Measurements from ENCODE around the gene ADORA2B.
A peak's percentile ranks its signal among the peaks of the same experiment; 100 is the strongest.

The ADORA2B gene

DNA sequence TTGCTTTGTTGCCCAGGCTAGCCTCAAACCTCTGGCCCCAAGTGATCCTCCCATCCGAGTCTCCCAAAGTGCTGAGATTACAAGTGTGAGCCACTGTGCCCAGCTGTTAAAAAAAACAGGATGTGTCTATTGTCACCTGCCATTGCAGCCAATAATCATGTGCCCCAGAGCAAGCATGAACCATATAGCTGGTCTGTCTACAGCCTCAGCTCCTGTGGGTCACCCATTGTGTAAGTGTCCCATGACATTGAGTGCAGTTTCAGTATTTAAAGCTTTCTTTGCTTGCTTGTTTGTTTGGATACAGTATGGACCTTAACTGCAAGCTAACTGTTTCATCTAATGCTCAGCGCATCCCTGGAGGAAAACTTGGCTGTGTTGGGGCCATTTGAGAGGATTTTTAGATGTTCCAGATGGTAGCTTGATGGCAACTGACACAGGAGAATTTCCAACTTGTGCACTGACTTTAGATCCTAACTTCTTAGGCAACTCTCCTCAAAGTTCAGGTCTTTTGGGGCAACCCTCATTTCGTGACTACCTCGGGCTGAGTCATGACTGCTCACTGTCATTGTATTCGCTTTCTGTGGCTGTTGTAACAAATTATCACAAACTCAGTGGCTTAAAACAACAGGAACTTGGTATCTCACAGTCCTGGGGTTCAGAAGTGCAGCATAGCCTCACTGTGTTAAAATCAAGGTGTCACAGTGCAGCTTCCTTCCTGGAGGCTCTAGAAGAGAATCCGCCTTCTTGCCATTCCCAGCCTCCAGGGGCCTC, 30.3 kb upstream of the ADORA2B start:
- Histone ChIP-seq H3K4me1 (ENCODE audit: control insufficient read depth, insufficient read depth, low read length) (peaks cover 5% of the 10 kb centered on the region), H3K36me3 (ENCODE audit: control insufficient read depth, insufficient read depth, low read length) (no peaks in the 10 kb centered on the region), H3K4me3 (ENCODE audit: low read length) (no peak overlapping the region), H3K27ac (ENCODE audit: low read depth, low read length) (no peak overlapping the region), H3K9ac (ENCODE audit: low read length) (no peak overlapping the region), H3K27me3 (ENCODE audit: control insufficient read depth, insufficient read depth, low read length) (peaks cover 2% of the 10 kb centered on the region)

GRCh38 chr17:15915961-15916360, 29.0 kb upstream of the ADORA2B start:
- peaks cover 2% of the 10 kb centered on the region for H3K27me3 ChIP-seq (ENCODE audit: control insufficient read depth, insufficient read depth, low read length)
- H3K36me3 ChIP-seq (ENCODE audit: control insufficient read depth, insufficient read depth, low read length): no peaks in the 10 kb centered on the region

DNA sequence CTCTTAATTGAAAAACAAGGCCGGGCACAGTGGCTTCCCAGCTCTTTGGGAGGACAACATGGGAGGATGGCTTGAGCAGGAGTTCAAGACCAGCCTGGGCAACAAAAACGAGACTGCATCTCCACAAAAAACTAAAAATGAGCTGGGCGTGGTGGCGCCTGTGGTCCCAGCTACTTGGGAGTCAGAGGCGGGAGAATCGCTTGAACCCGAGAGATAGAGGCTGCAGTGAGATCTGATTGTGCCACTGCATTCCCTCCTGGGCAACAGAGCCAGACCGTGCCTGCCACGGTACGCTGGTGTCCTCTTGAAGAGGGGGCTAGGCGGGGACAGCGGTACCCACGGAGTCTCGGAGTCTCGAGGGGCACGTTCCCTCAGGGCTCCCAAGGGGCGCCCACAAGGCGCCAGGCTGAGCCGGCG, 27.9 kb upstream of the ADORA2B start:
- H3K4me3 ChIP-seq (ENCODE audit: low read length): no peak overlapping the region
- peaks cover 2% of the 10 kb centered on the region for H3K27me3 ChIP-seq (ENCODE audit: control insufficient read depth, insufficient read depth, low read length)
- H3K9ac ChIP-seq (ENCODE audit: low read length): no peak overlapping the region
- peaks cover 5% of the 10 kb centered on the region for H3K4me1 ChIP-seq (ENCODE audit: control insufficient read depth, insufficient read depth, low read length)
- no peaks in the 10 kb centered on the region for H3K36me3 ChIP-seq (ENCODE audit: control insufficient read depth, insufficient read depth, low read length)
- no peak overlapping the region for H3K27ac ChIP-seq (ENCODE audit: low read depth, low read length)

More at GRCh38 chr17:15915961-15916360, 29.0 kb upstream of the ADORA2B start:
- Histone ChIP-seq H3K4me1 (ENCODE audit: control insufficient read depth, insufficient read depth, low read length) (peaks cover 5% of the 10 kb centered on the region), H3K9ac (ENCODE audit: low read length) (no peak overlapping the region), H3K4me3 (ENCODE audit: low read length) (no peak overlapping the region), H3K27ac (ENCODE audit: low read depth, low read length) (no peak overlapping the region)

DNA sequence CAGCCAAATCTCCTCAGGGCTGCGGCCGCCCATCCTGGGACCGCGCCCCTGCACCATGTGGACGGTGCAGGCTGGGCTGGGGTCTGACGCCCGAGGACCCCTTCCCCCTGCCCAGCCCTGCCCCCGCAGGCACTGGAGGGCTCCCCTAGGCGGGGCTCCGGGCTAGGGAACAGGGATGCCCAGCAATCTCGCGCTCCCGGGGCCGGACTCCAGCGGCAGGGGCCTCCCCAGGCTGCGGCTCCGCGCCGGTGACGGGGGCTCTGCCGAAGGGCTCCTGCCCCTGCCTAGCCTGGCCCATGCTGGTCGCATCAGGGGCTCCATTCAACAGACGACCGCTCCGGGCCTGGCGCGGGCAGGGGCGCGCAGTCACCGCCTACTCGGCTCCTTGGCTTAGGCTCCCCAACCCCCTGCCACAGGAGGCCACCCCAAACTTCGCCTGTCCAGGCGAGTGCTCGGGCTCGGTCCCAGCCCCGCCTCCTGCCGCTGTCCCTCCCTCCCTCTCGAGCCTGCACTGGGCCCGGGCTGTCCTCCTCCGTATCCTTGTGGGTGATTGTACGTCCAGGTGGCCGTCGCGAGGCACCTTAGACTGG, 27.4 kb upstream of the ADORA2B start:
- peaks cover 2% of the 10 kb centered on the region for H3K27me3 ChIP-seq (ENCODE audit: control insufficient read depth, insufficient read depth, low read length)
- no peaks in the 10 kb centered on the region for H3K36me3 ChIP-seq (ENCODE audit: control insufficient read depth, insufficient read depth, low read length)
- H3K27ac ChIP-seq (ENCODE audit: low read depth, low read length): no peak overlapping the region
- H3K4me1 ChIP-seq (ENCODE audit: control insufficient read depth, insufficient read depth, low read length): peaks cover 5% of the 10 kb centered on the region
- H3K9ac ChIP-seq (ENCODE audit: low read length): no peak overlapping the region
- H3K4me3 ChIP-seq (ENCODE audit: low read length): peak overlapping the region; percentile 9

DNA sequence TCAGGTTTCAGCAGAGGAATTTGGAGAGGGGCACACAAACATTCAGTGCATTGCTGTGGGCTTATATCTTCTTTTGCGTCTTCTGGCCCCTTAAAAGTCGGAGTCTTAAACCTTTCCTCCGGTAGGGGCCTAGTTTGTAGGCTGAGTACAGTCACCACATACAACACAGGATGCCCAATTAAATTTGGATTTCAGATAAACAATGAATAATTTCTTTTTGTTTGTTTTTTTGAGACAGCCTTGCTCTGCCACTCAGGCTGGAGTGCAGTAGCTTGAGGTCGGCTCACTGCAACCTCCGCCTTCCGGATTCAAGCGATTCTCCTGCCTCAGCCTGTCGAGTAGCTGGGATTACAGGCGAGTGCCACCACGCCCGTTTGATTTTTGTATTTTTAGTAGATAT, 26.7 kb upstream of the ADORA2B start:
- Histone ChIP-seq H3K4me1 (ENCODE audit: control insufficient read depth, insufficient read depth, low read length) (peaks cover 5% of the 10 kb centered on the region), H3K27ac (ENCODE audit: low read depth, low read length) (no peak overlapping the region), H3K4me3 (ENCODE audit: low read length) (no peak overlapping the region), H3K9ac (ENCODE audit: low read length) (no peak overlapping the region), H3K36me3 (ENCODE audit: control insufficient read depth, insufficient read depth, low read length) (no peaks in the 10 kb centered on the region), H3K27me3 (ENCODE audit: control insufficient read depth, insufficient read depth, low read length) (peaks cover 2% of the 10 kb centered on the region)

- Histone ChIP-seq H3K4me1 (ENCODE audit: control insufficient read depth, insufficient read depth, low read length) (peaks cover 5% of the 10 kb centered on the region), H3K27ac (ENCODE audit: low read depth, low read length) (no peak overlapping the region), H3K36me3 (ENCODE audit: control insufficient read depth, insufficient read depth, low read length) (no peaks in the 10 kb centered on the region), H3K27me3 (ENCODE audit: control insufficient read depth, insufficient read depth, low read length) (peaks cover 2% of the 10 kb centered on the region), H3K4me3 (ENCODE audit: low read length) (no peak overlapping the region), H3K9ac (ENCODE audit: low read length) (no peak overlapping the region)
These were observed 26.2 kb upstream of the ADORA2B start for GRCh38 chr17:15918661-15919259.

DNA sequence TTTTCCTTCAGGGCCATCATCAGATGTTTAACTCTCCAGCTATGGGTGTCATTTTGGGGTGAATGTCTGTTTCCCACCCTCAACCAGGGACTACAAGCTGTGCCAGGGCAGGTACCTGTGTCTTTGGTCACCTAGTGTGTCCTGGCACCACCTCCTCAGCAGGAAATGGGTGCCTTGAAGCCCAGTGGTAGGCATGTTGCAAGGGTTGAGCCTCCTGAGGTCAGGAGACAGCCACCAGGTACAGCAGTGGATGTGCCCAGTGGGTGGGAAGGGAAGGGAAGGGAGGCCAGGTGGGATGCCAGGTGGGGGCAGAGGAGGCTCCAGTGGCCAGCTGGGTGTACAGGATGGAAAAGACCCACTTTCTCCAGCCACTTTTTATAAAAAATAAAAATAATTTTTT, 25.5 kb upstream of the ADORA2B start:
- Histone ChIP-seq H3K9ac (ENCODE audit: low read length) (no peak overlapping the region), H3K27me3 (ENCODE audit: control insufficient read depth, insufficient read depth, low read length) (peaks cover 2% of the 10 kb centered on the region), H3K4me1 (ENCODE audit: control insufficient read depth, insufficient read depth, low read length) (peaks cover 5% of the 10 kb centered on the region), H3K36me3 (ENCODE audit: control insufficient read depth, insufficient read depth, low read length) (no peaks in the 10 kb centered on the region), H3K4me3 (ENCODE audit: low read length) (no peak overlapping the region), H3K27ac (ENCODE audit: low read depth, low read length) (no peak overlapping the region)

GRCh38 chr17:15920758-15921239, 24.1 kb upstream of the ADORA2B start:
- H3K4me3 ChIP-seq (ENCODE audit: low read length): no peak overlapping the region
- H3K4me1 ChIP-seq (ENCODE audit: control insufficient read depth, insufficient read depth, low read length): peaks cover 12% of the 10 kb centered on the region
- no peaks in the 10 kb centered on the region for H3K36me3 ChIP-seq (ENCODE audit: control insufficient read depth, insufficient read depth, low read length)
- H3K27me3 ChIP-seq (ENCODE audit: control insufficient read depth, insufficient read depth, low read length): peaks cover 2% of the 10 kb centered on the region
- peak overlapping the region; percentile 6 for H3K27ac ChIP-seq (ENCODE audit: low read depth, low read length)
- no peak overlapping the region for H3K9ac ChIP-seq (ENCODE audit: low read length)

- H3K36me3 ChIP-seq (ENCODE audit: control insufficient read depth, insufficient read depth, low read length): no peaks in the 10 kb centered on the region
- H3K9ac ChIP-seq (ENCODE audit: low read length): no peak overlapping the region
- peaks cover 2% of the 10 kb centered on the region for H3K27me3 ChIP-seq (ENCODE audit: control insufficient read depth, insufficient read depth, low read length)
- no peak overlapping the region for H3K27ac ChIP-seq (ENCODE audit: low read depth, low read length)
- H3K4me3 ChIP-seq (ENCODE audit: low read length): no peak overlapping the region
- H3K4me1 ChIP-seq (ENCODE audit: control insufficient read depth, insufficient read depth, low read length): peaks cover 15% of the 10 kb centered on the region
These were observed 23.3 kb upstream of the ADORA2B start for GRCh38 chr17:15921640-15922039.

DNA sequence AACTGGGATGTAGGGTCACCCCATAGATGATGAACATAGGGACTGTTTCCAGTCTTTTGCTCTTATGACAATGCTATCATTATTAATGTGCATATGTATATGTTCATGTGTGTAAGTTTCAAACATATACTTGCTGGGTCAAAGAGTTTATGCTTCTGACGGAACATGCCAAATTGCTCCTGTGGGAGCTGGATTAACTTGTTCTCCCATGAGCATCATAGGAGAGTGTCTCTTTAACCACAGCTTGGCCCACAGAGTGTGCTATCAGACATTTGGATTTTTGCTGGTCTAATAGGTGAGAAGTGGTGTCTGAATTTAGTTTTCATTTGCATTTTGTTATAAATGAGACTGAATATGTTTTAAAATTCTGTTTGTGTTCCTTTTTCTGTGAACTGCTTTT, 22.3 kb upstream of the ADORA2B start:
- Histone ChIP-seq H3K27me3 (ENCODE audit: control insufficient read depth, insufficient read depth, low read length) (no peaks in the 10 kb centered on the region), H3K4me3 (ENCODE audit: low read length) (no peak overlapping the region), H3K9ac (ENCODE audit: low read length) (no peak overlapping the region), H3K36me3 (ENCODE audit: control insufficient read depth, insufficient read depth, low read length) (no peaks in the 10 kb centered on the region), H3K27ac (ENCODE audit: low read depth, low read length) (no peak overlapping the region), H3K4me1 (ENCODE audit: control insufficient read depth, insufficient read depth, low read length) (peaks cover 15% of the 10 kb centered on the region)

DNA sequence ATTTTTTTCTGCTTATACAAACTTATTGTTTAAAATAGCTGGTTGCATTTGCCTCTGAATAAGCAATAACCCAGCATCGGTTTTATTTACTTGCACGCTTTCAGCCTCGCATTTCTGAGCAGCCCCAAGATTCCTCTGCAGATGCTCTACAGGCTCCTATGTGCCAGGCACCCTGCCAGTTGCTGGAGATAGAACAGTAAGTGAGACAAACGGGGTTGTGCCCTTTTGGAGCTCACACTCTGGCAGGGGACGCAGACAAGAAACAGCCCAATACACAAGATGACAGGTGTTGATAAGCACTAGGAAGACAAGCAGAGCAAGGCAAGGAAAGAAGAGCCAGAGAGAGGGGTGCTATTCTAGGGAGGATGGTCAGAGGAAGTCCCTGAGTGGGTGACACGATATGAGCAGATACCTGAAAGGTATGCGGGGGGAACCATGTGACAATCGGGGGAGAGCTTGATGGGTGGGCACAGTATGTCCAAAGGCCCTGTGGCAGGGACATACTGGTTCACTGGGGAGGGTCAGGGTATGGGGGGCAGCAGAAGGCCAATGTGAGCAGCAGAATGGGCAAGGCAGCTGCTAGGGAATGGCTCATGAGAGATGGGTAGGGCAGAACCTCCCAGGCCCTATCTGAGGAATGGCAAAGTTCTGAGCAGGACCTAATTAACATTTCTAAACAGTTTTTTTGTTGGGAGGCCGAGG, 18.7 kb upstream of the ADORA2B start:
- H3K4me1 ChIP-seq (ENCODE audit: control insufficient read depth, insufficient read depth, low read length): peaks cover 10% of the 10 kb centered on the region

DNA sequence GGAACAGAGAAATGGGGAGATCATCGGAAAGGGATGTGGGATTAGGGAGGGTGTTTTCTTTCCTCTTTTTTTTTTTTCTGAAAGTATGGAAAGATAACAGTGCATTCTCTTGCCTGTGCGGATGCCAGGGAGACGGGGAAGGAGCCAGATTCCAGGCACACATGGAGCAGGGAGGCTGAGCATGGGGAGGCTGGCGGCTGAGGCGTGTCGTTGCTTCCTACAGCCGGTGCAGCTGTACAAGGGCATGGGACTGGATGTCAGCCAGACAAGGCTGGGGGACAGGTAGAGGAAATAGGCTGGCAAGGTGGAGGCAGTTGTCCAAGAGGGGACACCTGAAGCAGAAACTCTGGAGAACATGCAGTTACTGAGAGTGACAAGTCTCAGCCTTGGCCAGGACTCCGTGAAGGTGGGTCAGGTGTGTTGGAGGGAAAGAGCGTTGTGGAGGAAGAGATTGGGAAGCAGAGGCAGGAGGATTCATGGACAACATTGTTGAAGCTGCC, 16.6 kb upstream of the ADORA2B start:
- Histone ChIP-seq H3K27me3 (ENCODE audit: control insufficient read depth, insufficient read depth, low read length) (no peaks in the 10 kb centered on the region), H3K27ac (ENCODE audit: low read depth, low read length) (no peak overlapping the region), H3K4me3 (ENCODE audit: low read length) (no peak overlapping the region), H3K4me1 (ENCODE audit: control insufficient read depth, insufficient read depth, low read length) (peaks cover 10% of the 10 kb centered on the region), H3K9ac (ENCODE audit: low read length) (no peak overlapping the region), H3K36me3 (ENCODE audit: control insufficient read depth, insufficient read depth, low read length) (no peaks in the 10 kb centered on the region)

More for the DNA sequence above, 18.7 kb upstream of the ADORA2B start:
- no peak overlapping the region for H3K4me3 ChIP-seq (ENCODE audit: low read length)
- H3K36me3 ChIP-seq (ENCODE audit: control insufficient read depth, insufficient read depth, low read length): no peaks in the 10 kb centered on the region
- no peak overlapping the region for H3K9ac ChIP-seq (ENCODE audit: low read length)
- H3K27me3 ChIP-seq (ENCODE audit: control insufficient read depth, insufficient read depth, low read length): no peaks in the 10 kb centered on the region
- H3K27ac ChIP-seq (ENCODE audit: low read depth, low read length): no peak overlapping the region
